Activated B cell treated with CpG ODN at 0.5 μM for 24 hours (primary cell): ENCODE data around the gene NXNL1. TPM values are rescaled to one million over a fixed set of nuclear protein-coding genes. Genes with fewer than 3 reads are reported as not detected.

ENCODE experiments used
- ATAC-seq: fragments of 200-7000 bp; cut with Tn5 transposase; one replicate; pipeline ENCODE4 v1.10.0; 2021; ENCODE audit warnings: low read depth, mild to moderate bottlenecking, moderate library complexity
- CTCF ChIA-PET: fragments of 350-600 bp; sonication (Branson Sonifier 250); formaldehyde crosslinking; loops from one replicate; lab custom pipeline; 2021; ENCODE audit warnings: antibody characterized with exemption; lab: Charles Lee
- POLR2A ChIA-PET: fragments of 350-600 bp; sonication (Branson Sonifier 250); formaldehyde crosslinking; loops from one replicate; lab custom pipeline; 2021; ENCODE audit warnings: antibody characterized with exemption; lab: Charles Lee
- DNase-seq: peaks from one replicate; pipeline ENCODE4 v3.0.0; 2022
- H3K27ac Mint-ChIP-seq: one replicate; pipeline ENCODE4 v1.8.0; 2020; ENCODE audit warnings: mixed read lengths
- H3K27me3 Mint-ChIP-seq: one replicate; pipeline ENCODE4 v1.8.0; 2021; ENCODE audit warnings: mixed read lengths
- H3K36me3 Mint-ChIP-seq: one replicate; pipeline ENCODE4 v1.8.0; 2021; ENCODE audit warnings: low read depth, mixed read lengths
- H3K4me1 Mint-ChIP-seq: one replicate; pipeline ENCODE4 v1.8.0; 2021; ENCODE audit warnings: mixed read lengths
- H3K4me3 Mint-ChIP-seq: one replicate; pipeline ENCODE4 v1.8.0; 2020; ENCODE audit warnings: mild to moderate bottlenecking, mixed read lengths
- H3K9me3 Mint-ChIP-seq: one replicate; pipeline ENCODE4 v1.8.0; 2020; ENCODE audit warnings: mixed read lengths
- CTCF ChIP-seq: fragments of 200-600 bp; IDR thresholded peaks from one replicate; pipeline ENCODE4 v1.8.0; 2022; ENCODE audit warnings: antibody characterized with exemption, mild to moderate bottlenecking
- intact Hi-C: fragments of 100-400 bp; cut with micrococcal nuclease; formaldehyde crosslinking; loops from one replicate; pipeline ENCODE4 v1.15.1; 2024
- total RNA-seq: library from RNA; stranded (reverse); gene quantifications from 2 replicates; pipeline ENCODE4 v1.2.3, GENCODE V29; 2022

Gene NXNL1
- total RNA-seq, 1 donor from 2014 or later: not detected

GRCh38 chr19:17429641-17430113 lies 31.0 kb downstream of the NXNL1 start:
- ChIA-PET CTCF (no interaction called here), POLR2A (interaction anchor here (0.6 to 0.7 kb wide), 3 partner anchors 10 to 32 kb away, joined by 3 to 4 read pairs (median 3); partner anchors contain the start of gene MVB12A)
- Mint-ChIP-seq H3K27ac (no peak overlapping the region), H3K9me3 (no peaks in the 10 kb centered on the region), H3K27me3 (no peaks in the 10 kb centered on the region), H3K4me3 (no peak overlapping the region), H3K36me3 (no peaks in the 10 kb centered on the region), H3K4me1 (no peaks in the 10 kb centered on the region)
- ATAC-seq (no peak), DNase-seq (no peak)
- TF ChIP-seq CTCF: no peak
- intact Hi-C loops: no loop called here

GRCh38 chr19:17424743-17425365 lies 35.9 kb downstream of the NXNL1 start:
- POLR2A ChIA-PET: interaction anchor here (0.7 kb wide), 1 partner anchor 13 kb away, joined by 3 read pairs; no protein-coding TSS in a partner anchor
- CTCF ChIA-PET: no interaction called here
- peaks cover 8% of the 10 kb centered on the region for H3K36me3 Mint-ChIP-seq
- no peak for TF ChIP-seq CTCF
- no peak overlapping the region for H3K4me3 Mint-ChIP-seq
- peak; percentile 33 for ATAC-seq
- H3K27ac Mint-ChIP-seq: no peak overlapping the region
- no peaks in the 10 kb centered on the region for H3K27me3 Mint-ChIP-seq
- H3K4me1 Mint-ChIP-seq: peaks cover 7% of the 10 kb centered on the region
- intact Hi-C loops: no loop called here
- no peaks in the 10 kb centered on the region for H3K9me3 Mint-ChIP-seq
- DNase-seq: no peak

DNA sequence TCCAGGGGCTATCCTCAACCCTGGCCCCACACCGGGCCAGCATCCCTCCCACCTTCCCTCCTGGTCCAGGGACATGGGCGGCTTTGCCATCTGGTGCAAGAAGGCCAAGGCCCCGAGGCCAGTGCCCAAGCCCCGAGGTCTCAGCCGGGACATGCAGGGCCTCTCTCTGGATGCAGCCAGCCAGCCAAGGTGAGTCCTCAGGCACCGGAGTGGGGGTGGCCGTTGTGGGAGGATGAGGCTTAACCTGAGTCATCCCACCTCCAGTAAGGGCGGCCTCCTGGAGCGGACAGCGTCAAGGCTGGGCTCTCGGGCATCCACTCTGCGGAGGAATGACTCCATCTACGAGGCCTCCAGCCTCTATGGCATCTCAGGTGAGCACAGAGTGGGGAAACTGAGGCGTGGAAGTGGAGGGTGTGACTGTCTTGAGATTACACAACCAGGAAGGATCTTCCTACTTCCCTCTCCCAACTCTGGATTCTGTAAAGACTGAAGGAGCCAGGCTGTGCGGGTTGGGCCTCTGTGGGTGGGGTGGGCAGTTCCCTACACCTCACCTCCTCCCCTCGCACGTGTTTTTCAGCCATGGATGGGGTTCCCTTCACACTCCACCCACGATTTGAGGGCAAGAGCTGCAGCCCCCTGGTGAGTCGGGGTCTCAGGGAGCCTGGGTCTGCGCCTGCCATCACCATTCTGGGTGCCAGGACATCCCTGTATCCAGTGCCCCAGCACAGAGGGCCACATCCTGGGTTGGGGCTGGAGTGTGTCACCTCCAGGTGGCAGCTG lies 37.1 kb downstream of the NXNL1 start:
- ATAC-seq: no peak
- CTCF ChIA-PET: no interaction called here
- Mint-ChIP-seq H3K36me3 (peaks cover 9% of the 10 kb centered on the region), H3K27me3 (no peaks in the 10 kb centered on the region), H3K4me1 (peaks cover 16% of the 10 kb centered on the region), H3K4me3 (no peak overlapping the region), H3K9me3 (no peaks in the 10 kb centered on the region), H3K27ac (no peak overlapping the region)
- intact Hi-C loops: no loop called here
- TF ChIP-seq CTCF: no peak
- POLR2A ChIA-PET: no interaction called here
- DNase-seq: no peak

GRCh38 chr19:17421942-17422341 lies 38.8 kb downstream of the NXNL1 start:
- Mint-ChIP-seq H3K9me3 (no peaks in the 10 kb centered on the region), H3K27ac (no peak overlapping the region), H3K36me3 (peaks cover 12% of the 10 kb centered on the region), H3K27me3 (no peaks in the 10 kb centered on the region), H3K4me3 (no peak overlapping the region), H3K4me1 (peaks cover 16% of the 10 kb centered on the region)
- CTCF ChIA-PET: no interaction called here
- DNase-seq: no peak
- ATAC-seq: no peak
- TF ChIP-seq CTCF: no peak
- POLR2A ChIA-PET: interaction anchor here (0.6 kb wide), 1 partner anchor 17 kb away, joined by 4 read pairs; the partner anchor contains the start of gene BST2
- intact Hi-C loops: no loop called here

DNA sequence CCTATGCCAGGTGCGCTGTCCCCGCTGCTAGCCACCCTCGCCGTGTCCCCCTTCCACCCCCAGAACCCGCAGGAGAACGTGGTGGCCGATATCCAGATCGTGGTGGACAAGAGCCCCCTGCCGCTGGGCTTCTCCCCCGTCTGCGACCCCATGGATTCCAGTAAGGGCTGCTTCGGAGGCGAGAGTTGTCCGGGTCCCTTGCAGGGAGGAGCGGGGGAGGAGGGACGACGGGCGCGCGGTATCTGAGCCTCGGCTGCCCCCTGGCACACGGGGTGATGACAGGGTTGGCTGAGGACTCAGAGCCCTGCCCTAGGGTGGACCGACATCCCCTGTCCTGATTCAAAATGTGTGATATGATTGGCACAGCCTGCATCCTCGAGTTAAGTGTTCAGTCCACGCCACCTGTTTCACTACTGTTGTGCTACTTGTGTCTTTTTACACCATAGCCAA lies 40.2 kb downstream of the NXNL1 start:
- Mint-ChIP-seq H3K27me3 (no peaks in the 10 kb centered on the region), H3K36me3 (peaks cover 20% of the 10 kb centered on the region), H3K27ac (peak overlapping the region; percentile 68), H3K4me1 (peaks cover 16% of the 10 kb centered on the region), H3K4me3 (peak overlapping the region; percentile 95), H3K9me3 (no peaks in the 10 kb centered on the region)
- intact Hi-C loops: loop anchor here (1.0 kb wide), 1 partner anchor 74 kb away; no protein-coding TSS in a partner anchor
- peak; percentile 36 for DNase-seq
- no peak for TF ChIP-seq CTCF
- POLR2A ChIA-PET: interaction anchor here (0.6 to 2.9 kb wide), 7 partner anchors 10 to 440 kb away, joined by 3 to 60 read pairs (median 5); partner anchors contain the start of genes BST2, MRPL34 and RPL18A
- ATAC-seq: no peak
- CTCF ChIA-PET: interaction anchor here (1.6 kb wide), 1 partner anchor 15 kb away, joined by 5 read pairs; the partner anchor contains the start of gene BST2
